Measurements from ENCODE around the gene MICA.

DNA sequence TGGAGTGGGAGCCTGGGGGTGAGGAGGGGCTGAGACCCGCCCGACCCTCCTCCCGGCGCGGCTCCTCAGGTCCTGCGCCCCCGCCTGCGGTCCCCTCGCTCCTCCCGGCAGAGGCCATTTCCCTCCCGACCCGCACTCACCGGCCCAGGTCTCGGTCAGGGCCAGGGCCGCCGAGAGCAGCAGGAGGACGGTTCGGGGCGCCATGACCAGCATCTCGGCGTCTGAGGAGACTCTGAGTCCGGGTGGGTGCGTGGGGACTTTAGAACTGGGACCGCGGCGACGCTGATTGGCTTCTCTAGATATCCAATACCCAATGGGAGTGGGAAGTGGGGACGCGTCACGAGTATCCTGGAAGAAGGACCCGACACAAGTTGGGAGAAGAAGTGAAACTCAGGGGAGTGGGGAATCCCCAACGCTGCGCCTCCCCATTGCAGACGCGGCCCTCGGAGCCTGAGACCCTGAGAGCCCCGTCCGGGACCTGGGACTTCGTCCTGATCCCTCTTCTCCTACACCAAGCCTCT lies 46.4 kb upstream of the MICA start, which contains the start of gene HLA-B:
- peak in 2 of 3 donors; percentile 77 to 99 for TF ChIP-seq POLR2AphosphoS5 (IDR thresholded peaks at IDR 0.05)
- TF ChIP-seq, protein P1, sequence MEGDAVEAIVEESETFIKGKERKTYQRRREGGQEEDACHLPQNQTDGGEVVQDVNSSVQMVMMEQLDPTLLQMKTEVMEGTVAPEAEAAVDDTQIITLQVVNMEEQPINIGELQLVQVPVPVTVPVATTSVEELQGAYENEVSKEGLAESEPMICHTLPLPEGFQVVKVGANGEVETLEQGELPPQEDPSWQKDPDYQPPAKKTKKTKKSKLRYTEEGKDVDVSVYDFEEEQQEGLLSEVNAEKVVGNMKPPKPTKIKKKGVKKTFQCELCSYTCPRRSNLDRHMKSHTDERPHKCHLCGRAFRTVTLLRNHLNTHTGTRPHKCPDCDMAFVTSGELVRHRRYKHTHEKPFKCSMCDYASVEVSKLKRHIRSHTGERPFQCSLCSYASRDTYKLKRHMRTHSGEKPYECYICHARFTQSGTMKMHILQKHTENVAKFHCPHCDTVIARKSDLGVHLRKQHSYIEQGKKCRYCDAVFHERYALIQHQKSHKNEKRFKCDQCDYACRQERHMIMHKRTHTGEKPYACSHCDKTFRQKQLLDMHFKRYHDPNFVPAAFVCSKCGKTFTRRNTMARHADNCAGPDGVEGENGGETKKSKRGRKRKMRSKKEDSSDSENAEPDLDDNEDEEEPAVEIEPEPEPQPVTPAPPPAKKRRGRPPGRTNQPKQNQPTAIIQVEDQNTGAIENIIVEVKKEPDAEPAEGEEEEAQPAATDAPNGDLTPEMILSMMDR (IDR thresholded peaks at IDR 0.05 in 8 of 11, conservative IDR thresholded peaks at IDR 0.05 in 3 of 11): peak in 1 of 11 experiments; percentile 6
- peak in 1 of 3 donors; percentile 95 for TF ChIP-seq POLR2A (IDR thresholded peaks at IDR 0.05)
